Natural killer cell (primary cell): Measurements from ENCODE around the gene ZNF48. TPM values are rescaled to one million over a fixed set of nuclear protein-coding genes. Genes with fewer than 3 reads are reported as not detected.

Experiments
- ATAC-seq, 3 donors: fragments of 150-1000 bp in 2 of 3; fragments of 200-7000 bp in 1 of 3; cut with Tn5 transposase; 1 replicate in 1 of 3; 2 replicates in 2 of 3; pipeline ENCODE4 v1.10.0; 2021; ENCODE audit warnings: mild to moderate bottlenecking in 2 of 3, moderate library complexity in 2 of 3
- DNase-seq, 2 donors: peaks; one replicate each; pipeline versions ENCODE4 v3.0.0 to v3.0.0-alpha.2; 2013 to 2021; ENCODE audit warnings: mixed read lengths in 1 of 2
- H3K27ac ChIP-seq: one replicate; pipeline ENCODE4 v1.5.1; 2013; ENCODE audit warnings: mild to moderate bottlenecking, low read length
- H3K27me3 ChIP-seq: one replicate; pipeline ENCODE4 v1.6.1; 2013; ENCODE audit warnings: low read length; ENCODE audit not compliant: control insufficient read depth, insufficient read depth
- H3K36me3 ChIP-seq: one replicate; pipeline ENCODE4 v1.6.1; 2013; ENCODE audit warnings: low read length; ENCODE audit not compliant: control insufficient read depth, insufficient read depth
- H3K4me1 ChIP-seq: one replicate; pipeline ENCODE4 v1.6.1; 2013; ENCODE audit warnings: low read length; ENCODE audit not compliant: control insufficient read depth, insufficient read depth
- H3K4me3 ChIP-seq: one replicate; pipeline ENCODE4 v1.5.1; 2013; ENCODE audit warnings: low read length
- H3K9me3 ChIP-seq: one replicate; pipeline ENCODE4 v1.6.1; 2013; ENCODE audit warnings: low read length; ENCODE audit not compliant: control insufficient read depth, insufficient read depth
- H3K27ac Mint-ChIP-seq, 2 donors: one replicate each; pipeline ENCODE4 v1.8.0; 2022; ENCODE audit warnings: mild to moderate bottlenecking in 2 of 2, mixed read lengths in 2 of 2, moderate library complexity in 1 of 2
- H3K27me3 Mint-ChIP-seq, 2 donors: one replicate each; pipeline ENCODE4 v1.8.0; 2022; ENCODE audit warnings: low read depth in 2 of 2, mixed read lengths in 2 of 2
- H3K36me3 Mint-ChIP-seq: one replicate; pipeline ENCODE4 v1.8.0; 2022; ENCODE audit warnings: mixed read lengths
- H3K4me1 Mint-ChIP-seq, 2 donors: one replicate each; pipeline ENCODE4 v1.8.0; 2022; ENCODE audit warnings: mixed read lengths in 2 of 2
- H3K4me3 Mint-ChIP-seq: one replicate; pipeline ENCODE4 v1.8.0; 2022; ENCODE audit warnings: mild to moderate bottlenecking, moderate library complexity, mixed read lengths
- H3K9me3 Mint-ChIP-seq, 2 donors: one replicate each; pipeline ENCODE4 v1.8.0; 2022; ENCODE audit warnings: mixed read lengths in 2 of 2
- WGBS: methylation state at CpG from one replicate; pipeline ENCODE4 v1.1.7; 2013; ENCODE audit warnings: missing lambda C conversion rate; ENCODE audit not compliant: insufficient coverage; 5-methylcytosine and 5-hydroxymethylcytosine counted together
- intact Hi-C: fragments of 100-400 bp; cut with micrococcal nuclease; formaldehyde crosslinking; loops from one replicate; pipeline ENCODE4 v1.14.2; 2022
- total RNA-seq, 4 donors: library from RNA; stranded (reverse); fragments of 120-200 nt in 1 of 4; gene quantifications; one replicate each; pipeline versions ENCODE4 v1.2.3 to v1.2.4, GENCODE V29; 2013 to 2022
- TF ChIP-seq, protein P1 (sequence below): fragments of 200-600 bp; IDR thresholded peaks from one replicate; pipeline ENCODE4 v1.8.0; 2022; ENCODE audit warnings: antibody characterized with exemption

ZNF48 gene
- total RNA-seq: 1 to 10 TPM; 5.5 to 7.4 (median 7.1) TPM
- 8.3 TPM for total RNA-seq (2013)

GRCh38 chr16:30395155-30395991 is at the start of gene ZNF48:
ZNF48 (plus strand) TSS chr16:30395420; CDS start chr16:30395795, 375 bp downstream.
- peak within 1 kb of the TSS; percentile 52 for H3K4me3 ChIP-seq
- Mint-ChIP-seq H3K27me3 (no peaks in the 10 kb centered on the region), H3K9me3 (no peaks in the 10 kb centered on the region), H3K36me3 (no peaks in the 10 kb centered on the region), H3K4me1 (peaks cover 33 to 48% of the 10 kb centered on the region in 2 donors), H3K27ac (peak within 1 kb of the TSS; percentile 10 to 22), H3K4me3 (peak within 1 kb of the TSS; percentile 92)
- peak within 1 kb of the TSS; percentile 25 for H3K27ac ChIP-seq
- ATAC-seq: peak; percentile 58 to 85 (median 81)
- H3K4me1 ChIP-seq: peaks cover 56% of the 10 kb centered on the region
- WGBS: under 1% methylated on average over 102 of the region's 103 CpGs
- intact Hi-C loops: no loop called here
- peak; percentile 51 to 74 for DNase-seq
- H3K9me3 ChIP-seq: no peaks in the 10 kb centered on the region
- H3K27me3 ChIP-seq: no peaks in the 10 kb centered on the region
- TF ChIP-seq, protein P1, sequence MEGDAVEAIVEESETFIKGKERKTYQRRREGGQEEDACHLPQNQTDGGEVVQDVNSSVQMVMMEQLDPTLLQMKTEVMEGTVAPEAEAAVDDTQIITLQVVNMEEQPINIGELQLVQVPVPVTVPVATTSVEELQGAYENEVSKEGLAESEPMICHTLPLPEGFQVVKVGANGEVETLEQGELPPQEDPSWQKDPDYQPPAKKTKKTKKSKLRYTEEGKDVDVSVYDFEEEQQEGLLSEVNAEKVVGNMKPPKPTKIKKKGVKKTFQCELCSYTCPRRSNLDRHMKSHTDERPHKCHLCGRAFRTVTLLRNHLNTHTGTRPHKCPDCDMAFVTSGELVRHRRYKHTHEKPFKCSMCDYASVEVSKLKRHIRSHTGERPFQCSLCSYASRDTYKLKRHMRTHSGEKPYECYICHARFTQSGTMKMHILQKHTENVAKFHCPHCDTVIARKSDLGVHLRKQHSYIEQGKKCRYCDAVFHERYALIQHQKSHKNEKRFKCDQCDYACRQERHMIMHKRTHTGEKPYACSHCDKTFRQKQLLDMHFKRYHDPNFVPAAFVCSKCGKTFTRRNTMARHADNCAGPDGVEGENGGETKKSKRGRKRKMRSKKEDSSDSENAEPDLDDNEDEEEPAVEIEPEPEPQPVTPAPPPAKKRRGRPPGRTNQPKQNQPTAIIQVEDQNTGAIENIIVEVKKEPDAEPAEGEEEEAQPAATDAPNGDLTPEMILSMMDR: no peak
- H3K36me3 ChIP-seq: no peaks in the 10 kb centered on the region

- no peaks in the 10 kb centered on the region for H3K9me3 Mint-ChIP-seq
- no peak overlapping the region for H3K27ac Mint-ChIP-seq
- no peaks in the 10 kb centered on the region for H3K27me3 Mint-ChIP-seq
- Histone ChIP-seq H3K9me3 (no peaks in the 10 kb centered on the region), H3K4me1 (peaks cover 33% of the 10 kb centered on the region), H3K27ac (no peak overlapping the region), H3K4me3 (no peak overlapping the region), H3K27me3 (no peaks in the 10 kb centered on the region), H3K36me3 (peaks cover 5% of the 10 kb centered on the region)
- ATAC-seq: no peak
- peaks cover 26% of the 10 kb centered on the region in 2 donors for H3K4me1 Mint-ChIP-seq
- 99% methylated on average over 3 of the region's 3 CpGs for WGBS
- TF ChIP-seq, protein P1: no peak
- no peak overlapping the region for H3K4me3 Mint-ChIP-seq
- intact Hi-C loops: no loop called here
- H3K36me3 Mint-ChIP-seq: no peaks in the 10 kb centered on the region
- DNase-seq: no peak
Measured at GRCh38 chr16:30346286-30346685, 48.9 kb upstream of the ZNF48 start.

DNA sequence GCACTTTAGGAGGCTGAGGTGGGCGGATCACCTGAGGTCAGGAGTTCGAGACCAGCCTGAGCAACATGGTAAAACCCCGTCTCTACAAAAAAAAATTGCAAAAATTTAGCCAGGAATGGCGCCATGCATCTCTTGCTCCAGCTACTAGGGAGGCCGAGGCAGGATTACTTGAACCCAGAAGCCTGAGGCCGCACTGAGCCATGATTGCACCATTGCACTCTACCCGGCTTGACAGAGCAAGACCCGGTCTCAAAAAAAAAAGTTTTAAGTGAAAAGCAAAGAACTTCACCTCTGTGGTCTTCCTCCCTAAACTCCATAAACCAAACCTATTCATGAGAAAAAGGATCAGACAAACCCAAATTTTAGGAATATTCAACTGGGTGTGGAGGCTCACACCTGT is 47.1 kb upstream of the ZNF48 start:
- H3K4me3 ChIP-seq: no peak overlapping the region
- no peaks in the 10 kb centered on the region for H3K27me3 ChIP-seq
- H3K4me1 ChIP-seq: peaks cover 45% of the 10 kb centered on the region
- Mint-ChIP-seq H3K4me1 (peaks cover 41 to 44% of the 10 kb centered on the region in 2 donors), H3K27ac (no peak overlapping the region), H3K36me3 (no peaks in the 10 kb centered on the region), H3K9me3 (no peaks in the 10 kb centered on the region), H3K27me3 (no peaks in the 10 kb centered on the region), H3K4me3 (no peak overlapping the region)
- no peaks in the 10 kb centered on the region for H3K9me3 ChIP-seq
- DNase-seq (no peak), ATAC-seq (no peak)
- peaks cover 24% of the 10 kb centered on the region for H3K36me3 ChIP-seq
- TF ChIP-seq, protein P1: no peak
- H3K27ac ChIP-seq: no peak overlapping the region
- WGBS: 98% methylated on average over 8 of the region's 8 CpGs
- intact Hi-C loops: no loop called here
